K562 (cell line): ENCODE data around the gene GLIPR2. TPM values are rescaled to one million over a fixed set of nuclear protein-coding genes. Genes with fewer than 3 reads are reported as not detected.
A peak's percentile ranks its signal among the peaks of the same experiment; 100 is the strongest.

Experiments used
- ATAC-seq: fragments of 200-7000 bp; cut with Tn5 transposase; 3 replicates; pipeline ENCODE4 v1.9.1; 2020; ENCODE audit warnings: moderate library complexity
- BruUV-seq: library from RNA; stranded (reverse); fragments of 400-500 nt; replicated peaks from 2 replicates; lab custom pipeline; 2021; lab: Mats Ljungman, UMichigan
- CTCF ChIA-PET: fragments of 300-600 bp; formaldehyde crosslinking; extraction: SDS; loops from one replicate; lab custom pipeline; 2021; ENCODE audit warnings: low intra/inter-chr PET ratio; lab: Yijun Ruan, JAX
- POLR2A ChIA-PET: fragments of 300-600, 350-650 bp; sonication (Branson Sonifier 250); formaldehyde crosslinking; extraction: SDS; loops from one replicate; lab custom pipeline; 2021; ENCODE audit warnings: antibody characterized with exemption, inconsistent platforms; lab: Yijun Ruan, JAX
- DNase-seq, 4 experiments: peaks; one replicate each; pipeline versions ENCODE4 v3.0.0 to v3.0.0-alpha.2; 2011 to 2018; ENCODE audit warnings: low spot score in 3 of 4, mixed read lengths in 3 of 4; ENCODE audit errors: extremely low read depth in 1 of 4
- FAIRE-seq: peaks from 2 replicates; lab custom pipeline; 2011; peaks lifted over from hg19 to GRCh38; lab: Jason Lieb, UNC
- H2AFZ ChIP-seq: 2 replicates; pipeline ENCODE4 v1.6.0; 2011; ENCODE audit warnings: low read depth, low read length, control low read depth, inconsistent platforms
- H3K27ac ChIP-seq: fragments of 200-600 bp; 3 replicates; pipeline ENCODE4 v1.8.0; 2011; ENCODE audit warnings: low read depth, mild to moderate bottlenecking, control low read depth, inconsistent platforms, low read length, moderate library complexity, mixed read lengths; ENCODE audit errors: extremely low read depth
- H3K27me3 ChIP-seq, 2 experiments: fragments of 300-600 bp in 1 of 2; 2 replicates in 1 of 2; 3 replicates in 1 of 2; pipeline versions ENCODE4 v1.6.0 to v1.8.0; 2011; ENCODE audit warnings: inconsistent platforms in 2 of 2, low read length in 2 of 2, mild to moderate bottlenecking in 1 of 2, mixed read lengths in 1 of 2, moderate library complexity in 1 of 2; ENCODE audit not compliant: control insufficient read depth in 2 of 2, insufficient read depth in 2 of 2
- H3K36me3 ChIP-seq: fragments of 300-600 bp; 3 replicates; pipeline ENCODE4 v1.8.0; 2011; ENCODE audit warnings: mild to moderate bottlenecking, low read length, inconsistent platforms; ENCODE audit not compliant: control insufficient read depth, insufficient read depth
- H3K4me1 ChIP-seq, 2 experiments: fragments of 200-600 bp in 1 of 2; replicated peaks in 1 of 2; 2 replicates in 1 of 2; 3 replicates in 1 of 2; pipeline versions ENCODE4 v1.5.1 to v1.8.0; 2011; ENCODE audit warnings: inconsistent platforms in 2 of 2, low read length in 2 of 2, mild to moderate bottlenecking in 1 of 2, mixed read lengths in 1 of 2, moderate library complexity in 1 of 2; ENCODE audit not compliant: control insufficient read depth in 2 of 2, insufficient read depth in 2 of 2
- H3K4me2 ChIP-seq: 2 replicates; pipeline ENCODE4 v1.6.1; 2011; ENCODE audit warnings: low read length, control low read depth, inconsistent platforms, mixed read lengths; ENCODE audit not compliant: insufficient read depth
- H3K4me3 ChIP-seq: fragments of 200-600 bp; sonication (generic), shearing (Covaris generic); 2 replicates; pipeline ENCODE4 v1.5.1; 2016; ENCODE audit warnings: control low read depth, inconsistent platforms
- H3K79me2 ChIP-seq: fragments of 200-600 bp; 3 replicates; pipeline ENCODE4 v1.8.0; 2011; ENCODE audit warnings: low read length, inconsistent platforms; ENCODE audit not compliant: control insufficient read depth, insufficient read depth
- H3K9ac ChIP-seq, 2 experiments: 2 replicates each; pipeline versions ENCODE4 v1.6.0 to v1.6.1; 2011; ENCODE audit warnings: low read depth in 2 of 2, low read length in 2 of 2, control low read depth in 1 of 2, inconsistent platforms in 1 of 2, mild to moderate bottlenecking in 1 of 2, mixed read lengths in 1 of 2; ENCODE audit not compliant: insufficient read depth in 1 of 2
- H3K9me1 ChIP-seq: one replicate; pipeline ENCODE4 v1.6.0; 2011; ENCODE audit warnings: inconsistent platforms, mild to moderate bottlenecking, low read length, moderate library complexity; ENCODE audit not compliant: control insufficient read depth, insufficient read depth
- H3K9me3 ChIP-seq: replicated peaks from 2 replicates; pipeline ENCODE4 v1.5.1; 2011; ENCODE audit warnings: low read depth, low read length, inconsistent platforms; ENCODE audit not compliant: control insufficient read depth, insufficient read depth
- H4K20me1 ChIP-seq: replicated peaks from 2 replicates; pipeline ENCODE4 v1.6.1; 2011; ENCODE audit warnings: low read length, inconsistent platforms, mixed read lengths; ENCODE audit not compliant: control insufficient read depth, insufficient read depth
- MXI1 ChIP-seq: IDR thresholded peaks from 2 replicates; pipeline ENCODE4 v1.6.1; 2011; ENCODE audit warnings: low read depth, mild to moderate bottlenecking, improper control_type of control experiment, low read length
- RAD21 ChIP-seq, 2 experiments: fragments of 250-450 bp in 1 of 2; fragments of 450-650 bp in 1 of 2; sonication (Bioruptor Pico) in 1 of 2; formaldehyde crosslinking in 1 of 2; IDR thresholded peaks in 1 of 2; conservative IDR thresholded peaks in 1 of 2; 2 replicates each; pipeline versions ENCODE4 v1.4.0 to v1.8.0; 2020 to 2022; ENCODE audit warnings: mild to moderate bottlenecking in 2 of 2, moderate library complexity in 1 of 2
- ZNF197 ChIP-seq: fragments of 200-800 bp; sonication (Bioruptor generic); IDR thresholded peaks from 2 replicates; pipeline ENCODE4 v1.6.1; 2016; ENCODE audit warnings: low read depth, missing genetic modification characterization, missing compliant biosample characterization
- WGBS: fragments of 100-300 bp; shearing (Covaris generic); methylation state at CpG from one replicate; pipeline ENCODE4 v1.1.6; 2016; ENCODE audit warnings: low coverage, mixed read lengths; ENCODE audit not compliant: insufficient coverage; ENCODE audit errors: missing lambda C conversion rate; 5-methylcytosine and 5-hydroxymethylcytosine counted together
- in situ Hi-C: fragments of 300-500 bp; cut with MboI; formaldehyde crosslinking; loops from 4 replicates; pipeline ENCODE4 v1.15.0; 2018; ENCODE audit warnings: inconsistent platforms, mixed read lengths
- intact Hi-C: fragments of 100-400 bp; cut with micrococcal nuclease; formaldehyde crosslinking; loops from 2 replicates; pipeline ENCODE4 v1.14.2; 2022
- polyA plus RNA-seq, 8 experiments: library from polyadenylated mRNA; depleted of rRNA in 4 of 8; stranded (reverse) in 5 of 8; unstranded in 3 of 8; fragments of >200 nt; fragmentation: Nextera tagmentation in 2 of 8; fragmentation: Illumina TruSeq in 1 of 8; extraction: Ambion mirVana in 2 of 8; extraction: Trizol in 1 of 8; gene quantifications; 2 replicates each; pipeline versions ENCODE4 v1.2.1 to v1.2.3, GENCODE V29; 2011 to 2014; ENCODE audit warnings: inconsistent platforms in 1 of 8, missing spikeins in 1 of 8
- total RNA-seq, 7 experiments: library from RNA; depleted of rRNA in 6 of 7; stranded (reverse); fragments of >200 nt in 6 of 7; fragmentation: Illumina TruSeq in 2 of 7; extraction: Trizol in 2 of 7; gene quantifications; 2 replicates each; pipeline versions ENCODE4 v1.2.1 to v1.2.3, GENCODE V29; 2011 to 2021; ENCODE audit warnings: low replicate concordance in 1 of 7
- TF ChIP-seq, protein P1 (sequence below): fragments of 250-450 bp; sonication (Bioruptor Pico); IDR thresholded peaks from 2 replicates; pipeline ENCODE4 v1.9.0; 2021; ENCODE audit warnings: mild to moderate bottlenecking

The GLIPR2 gene
- total and polyA plus RNA-seq, 9 of the 15 experiments (the other 6 are each of a cell fraction or from before 2014, with no cell fraction given), result 1.4 to 8.8 (median 2.9) TPM

DNA sequence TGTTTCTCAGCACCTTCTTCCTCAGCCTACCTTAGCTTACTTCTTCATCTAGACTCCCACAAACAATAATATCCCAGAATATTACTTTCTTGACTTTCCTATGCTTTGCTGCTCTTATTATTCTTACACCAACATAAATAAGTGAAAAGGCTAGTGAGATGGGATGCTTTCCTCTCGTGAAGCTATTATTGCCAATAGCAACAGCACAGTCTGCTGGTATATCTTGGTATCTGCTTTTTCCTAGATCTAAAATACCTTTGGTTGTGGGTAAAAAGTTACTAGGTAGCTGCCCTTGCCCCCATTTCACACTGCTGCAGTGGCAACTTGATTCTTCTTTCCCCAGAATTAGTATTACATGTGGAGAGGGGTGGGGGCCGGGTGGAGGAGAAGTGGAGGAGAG, 26.1 kb upstream of the GLIPR2 start:
- no peaks in the 10 kb centered on the region for H3K9me3 ChIP-seq
- ATAC-seq (no peak), DNase-seq (no peak), FAIRE-seq (no peak)
- no peak overlapping the region for H2AFZ ChIP-seq
- in situ Hi-C loops (no loop called here), intact Hi-C loops (no loop called here)
- H4K20me1 ChIP-seq, result no peaks in the 10 kb centered on the region
- H3K4me1 ChIP-seq, result no peaks in the 10 kb centered on the region; a peak in 1 of 5 replicates
- no peak overlapping the region for H3K27ac ChIP-seq
- no peak overlapping the region for H3K9ac ChIP-seq
- BruUV-seq, result no TSS peak
- 0% methylated on average over 1 of the region's 2 CpGs for WGBS
- no peaks in the 10 kb centered on the region for H3K79me2 ChIP-seq
- TF ChIP-seq MXI1 (no peak), RAD21 (CRISPR knock-in tag; conservative IDR thresholded peaks at IDR 0.05 in 1 of 2, IDR thresholded peaks at IDR 0.05 in 1 of 2) (peak in 1 of 2 experiments; percentile 19; a peak in 1 of 4 replicates)
- ChIA-PET POLR2A (no interaction called here), CTCF (interaction anchor here (0.6 kb wide), 1 partner anchor 102 kb away, joined by 4 read pairs; no protein-coding TSS in a partner anchor)
- H3K36me3 ChIP-seq, result no peaks in the 10 kb centered on the region
- H3K27me3 ChIP-seq, result peaks cover 7 to 10% of the 10 kb centered on the region in 2 experiments; a peak in 2 of 5 replicates
- H3K9me1 ChIP-seq, result no peaks in the 10 kb centered on the region
- H3K4me2 ChIP-seq, result no peak overlapping the region
- no peak overlapping the region for H3K4me3 ChIP-seq

DNA sequence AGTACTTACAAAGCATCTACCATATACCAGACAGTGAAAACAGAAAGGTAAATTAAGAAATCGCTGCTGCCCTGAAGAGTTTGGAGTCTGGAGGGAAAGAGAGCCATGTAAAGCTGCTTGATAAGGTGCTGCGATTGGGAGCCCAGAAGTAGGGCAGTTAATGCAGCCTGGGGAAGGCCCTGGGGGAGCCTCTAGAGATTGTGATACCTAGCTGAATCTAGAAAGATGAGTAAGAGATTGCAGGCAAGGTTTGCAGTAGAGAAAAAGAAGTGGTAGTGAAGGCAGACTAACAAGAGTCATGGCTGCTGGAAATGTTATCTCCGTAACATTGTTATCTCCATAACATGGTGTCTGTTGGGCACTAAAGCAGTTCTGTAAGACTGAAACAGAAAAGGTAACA, 24.0 kb upstream of the GLIPR2 start:
- H3K79me2 ChIP-seq, result no peaks in the 10 kb centered on the region
- ATAC-seq (no peak), DNase-seq (no peak), FAIRE-seq (no peak)
- BruUV-seq, result no TSS peak
- POLR2A ChIA-PET, result interaction anchor here (1.2 kb wide), 1 partner anchor 15 kb away, joined by 3 read pairs; no protein-coding TSS in a partner anchor
- no peaks in the 10 kb centered on the region for H4K20me1 ChIP-seq
- peaks cover 7 to 10% of the 10 kb centered on the region in 2 experiments; a peak in 2 of 5 replicates for H3K27me3 ChIP-seq
- no peak overlapping the region for H3K4me2 ChIP-seq
- no peaks in the 10 kb centered on the region for H3K9me3 ChIP-seq
- no peaks in the 10 kb centered on the region for H3K36me3 ChIP-seq
- in situ Hi-C loops (no loop called here), intact Hi-C loops (no loop called here)
- no peaks in the 10 kb centered on the region for H3K9me1 ChIP-seq
- CTCF ChIA-PET, result no interaction called here
- no peak overlapping the region for H3K9ac ChIP-seq
- no peak overlapping the region for H3K4me3 ChIP-seq
- no peak overlapping the region for H2AFZ ChIP-seq
- WGBS, result 0% methylated on average over 3 of the region's 3 CpGs
- H3K27ac ChIP-seq, result no peak overlapping the region
- TF ChIP-seq, protein P1, sequence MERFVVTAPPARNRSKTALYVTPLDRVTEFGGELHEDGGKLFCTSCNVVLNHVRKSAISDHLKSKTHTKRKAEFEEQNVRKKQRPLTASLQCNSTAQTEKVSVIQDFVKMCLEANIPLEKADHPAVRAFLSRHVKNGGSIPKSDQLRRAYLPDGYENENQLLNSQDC (CRISPR knock-in tag), result no peak
- TF ChIP-seq ZNF197 (CRISPR knock-in tag), result no peak
- no peaks in the 10 kb centered on the region; a peak in 1 of 5 replicates for H3K4me1 ChIP-seq
